SK-N-SH treated with all-trans-retinoic acid at 6 μM for 48 hours (cell line): Measurements from ENCODE around the gene MAP7.

Experiments
- ATAC-seq: fragments of 200-7000 bp; cut with Tn5 transposase; 3 replicates; pipeline ENCODE4 v1.9.1; 2020; ENCODE audit warnings: mild to moderate bottlenecking, moderate library complexity
- ARNTL ChIP-seq: fragments of 450-650 bp; formaldehyde crosslinking; IDR thresholded peaks from 2 replicates; pipeline ENCODE4 v1.5.0; 2020; ENCODE audit warnings: low read depth, mild to moderate bottlenecking, moderate library complexity, borderline replicate concordance
- BACH2 ChIP-seq: fragments of 250-450 bp; sonication (Bioruptor Pico); IDR thresholded peaks from 2 replicates; pipeline ENCODE4 v1.9.0; 2021; ENCODE audit warnings: mild to moderate bottlenecking, borderline replicate concordance
- CREB5 ChIP-seq: fragments of 250-450 bp; sonication (Bioruptor Pico); IDR thresholded peaks from 2 replicates; pipeline ENCODE4 v1.5.1; 2020; ENCODE audit warnings: low read depth, mild to moderate bottlenecking, moderate library complexity
- CSDC2 ChIP-seq: fragments of 250-450 bp; sonication (Bioruptor Pico); IDR thresholded peaks from 2 replicates; pipeline ENCODE4 v1.5.0; 2020; ENCODE audit warnings: mild to moderate bottlenecking, moderate library complexity
- ESRRG ChIP-seq: fragments of 250-450 bp; sonication (Bioruptor Pico); IDR thresholded peaks from 2 replicates; pipeline ENCODE4 v1.6.1; 2021; ENCODE audit warnings: mild to moderate bottlenecking
- GLIS3 ChIP-seq: fragments of 250-450 bp; sonication (Bioruptor Pico); IDR thresholded peaks from 2 replicates; pipeline ENCODE4 v1.5.0; 2020; ENCODE audit warnings: mild to moderate bottlenecking, moderate library complexity
- ISL1 ChIP-seq: fragments of 250-450 bp; sonication (Bioruptor Pico); IDR thresholded peaks from 2 replicates; pipeline ENCODE4 v2.1.2; 2022; ENCODE audit warnings: mild to moderate bottlenecking, moderate library complexity
- OSR1 ChIP-seq: fragments of 250-450 bp; sonication (Bioruptor Pico); IDR thresholded peaks from 2 replicates; pipeline ENCODE4 v1.8.0; 2022; ENCODE audit warnings: moderate library complexity, mild to moderate bottlenecking, inconsistent platforms
- PATZ1 ChIP-seq: fragments of 250-450 bp; sonication (Bioruptor Pico); IDR thresholded peaks from 2 replicates; pipeline ENCODE4 v1.8.0; 2020; ENCODE audit warnings: mild to moderate bottlenecking, moderate library complexity, borderline replicate concordance
- PPARA ChIP-seq: fragments of 250-450 bp; sonication (Bioruptor Pico); IDR thresholded peaks from 2 replicates; pipeline ENCODE4 v1.5.0; 2020; ENCODE audit warnings: mild to moderate bottlenecking, borderline replicate concordance
- RARB ChIP-seq: fragments of 250-450 bp; sonication (Bioruptor Pico); IDR thresholded peaks from 2 replicates; pipeline ENCODE4 v1.8.0; 2021; ENCODE audit warnings: mild to moderate bottlenecking, moderate library complexity
- SNAI2 ChIP-seq: fragments of 250-450 bp; sonication (Bioruptor Pico); IDR thresholded peaks from 2 replicates; pipeline ENCODE4 v1.5.0; 2020; ENCODE audit warnings: mild to moderate bottlenecking, moderate library complexity
- TCF4 ChIP-seq: fragments of 250-450 bp; sonication (Bioruptor Pico); IDR thresholded peaks from 2 replicates; pipeline ENCODE4 v1.8.0; 2021; ENCODE audit warnings: mild to moderate bottlenecking, moderate library complexity, borderline replicate concordance
- TOX ChIP-seq: fragments of 250-450 bp; sonication (Bioruptor Pico); IDR thresholded peaks from 2 replicates; pipeline ENCODE4 v1.8.0; 2021; ENCODE audit warnings: mild to moderate bottlenecking, moderate library complexity, borderline replicate concordance
- TSHZ2 ChIP-seq: fragments of 250-450 bp; sonication (Bioruptor Pico); IDR thresholded peaks from 2 replicates; pipeline ENCODE4 v1.5.0; 2020; ENCODE audit warnings: mild to moderate bottlenecking, moderate library complexity
- ZC3H10 ChIP-seq: fragments of 250-450 bp; sonication (Bioruptor Pico); IDR thresholded peaks from 2 replicates; pipeline ENCODE4 v1.5.1; 2021; ENCODE audit warnings: mild to moderate bottlenecking, moderate library complexity
- ZFP3 ChIP-seq: fragments of 250-450 bp; sonication (Bioruptor Pico); IDR thresholded peaks from 2 replicates; pipeline ENCODE4 v1.5.0; 2020; ENCODE audit warnings: mild to moderate bottlenecking, moderate library complexity
- ZFP30 ChIP-seq: fragments of 450-650 bp; formaldehyde crosslinking; IDR thresholded peaks from 2 replicates; pipeline ENCODE4 v1.5.0; 2022; ENCODE audit warnings: mild to moderate bottlenecking, moderate library complexity
- ZNF565 ChIP-seq: fragments of 450-650 bp; formaldehyde crosslinking; conservative IDR thresholded peaks from 2 replicates; pipeline ENCODE4 v1.5.0; 2020; ENCODE audit warnings: low read depth, mild to moderate bottlenecking, moderate library complexity

MAP7 gene

GRCh38 chr6:136594671-136595070 lies 44.4 kb upstream of the MAP7 start:
- TF ChIP-seq GLIS3, result no peak
- no peak for TF ChIP-seq CREB5 (CRISPR knock-in tag)
- TF ChIP-seq OSR1 (CRISPR knock-in tag), result no peak
- TF ChIP-seq ZC3H10 (CRISPR knock-in tag), result no peak
- no peak for TF ChIP-seq TOX (CRISPR knock-in tag)
- TF ChIP-seq TSHZ2, result no peak
- no peak for TF ChIP-seq ZNF565 (CRISPR knock-in tag)
- no peak for TF ChIP-seq CSDC2 (CRISPR knock-in tag)
- TF ChIP-seq PATZ1, result no peak
- no peak for TF ChIP-seq TCF4 (CRISPR knock-in tag)
- no peak for TF ChIP-seq ARNTL (CRISPR knock-in tag)
- no peak for TF ChIP-seq PPARA
- no peak for TF ChIP-seq ESRRG (CRISPR knock-in tag)
- TF ChIP-seq RARB, result no peak
- TF ChIP-seq, all 23 proteins: peak for 0
- no peak for ATAC-seq

GRCh38 chr6:136593748-136594490 lies 43.7 kb upstream of the MAP7 start:
- TF ChIP-seq RARB (no peak), ISL1 (CRISPR knock-in tag) (0 out of 2 replicates have a peak, but pooled peaks have one; percentile 12), PATZ1 (peak; percentile 74; the same call in 1 of the 2 replicates), CSDC2 (CRISPR knock-in tag) (peak; percentile 63; the same call in 1 of the 2 replicates), ZFP3 (CRISPR knock-in tag) (0 out of 2 replicates have a peak, but pooled peaks have one; percentile 63)

GRCh38 chr6:136592930-136593673 lies 42.9 kb upstream of the MAP7 start:
- no peak for ATAC-seq
- no peak for TF ChIP-seq CREB5 (CRISPR knock-in tag)
- no peak for TF ChIP-seq ARNTL (CRISPR knock-in tag)
- no peak for TF ChIP-seq RARB
- TF ChIP-seq ZNF565 (CRISPR knock-in tag), result no peak
- no peak for TF ChIP-seq ZFP30 (CRISPR knock-in tag)
- no peak for TF ChIP-seq SNAI2 (CRISPR knock-in tag)
- TF ChIP-seq ZFP3 (CRISPR knock-in tag), result no peak
- TF ChIP-seq OSR1 (CRISPR knock-in tag), result no peak
- no peak for TF ChIP-seq BACH2 (CRISPR knock-in tag)
- TF ChIP-seq TSHZ2, result no peak
- TF ChIP-seq GLIS3, result no peak
- TF ChIP-seq PATZ1, result no peak
- TF ChIP-seq PPARA, result no peak

More at GRCh38 chr6:136593748-136594490, 43.7 kb upstream of the MAP7 start:
- ATAC-seq, result peak; percentile 99
